ENCODE data around the gene SHISAL2A.

GRCh38 chr1:52686830-52687229 is 53.9 kb downstream of the SHISAL2A start:
- no peak for TF ChIP-seq CTCF (IDR thresholded peaks at IDR 0.05; ENCODE audit: poor library complexity, severe bottlenecking)
- TF ChIP-seq RAD21 (conservative IDR thresholded peaks at IDR 0.05), result no peak
